HCT116 (cell line): Measurements from ENCODE around the gene RPL18. TPM values are rescaled to one million over a fixed set of nuclear protein-coding genes. Genes with fewer than 3 reads are reported as not detected.

ENCODE experiments used
- ATAC-seq: fragments of 200-7000 bp; cut with Tn5 transposase; 2 replicates; pipeline ENCODE4 v1.9.1; 2020; ENCODE audit warnings: mild to moderate bottlenecking, moderate library complexity
- BruUV-seq: library from RNA; stranded (reverse); fragments of 400-500 nt; replicated peaks from 2 replicates; lab custom pipeline; 2021; lab: Mats Ljungman, UMichigan
- CTCF ChIA-PET: fragments of 300-600 bp; sonication (Branson Sonifier 250); formaldehyde crosslinking; loops from one replicate; lab custom pipeline; 2021; ENCODE audit warnings: antibody characterized with exemption; lab: Charles Lee
- POLR2A ChIA-PET: fragments of 300-600, 350-600 bp; sonication (Branson Sonifier 250); formaldehyde crosslinking; loops from one replicate; lab custom pipeline; 2021; ENCODE audit warnings: antibody characterized with exemption; lab: Charles Lee
- RAD21 ChIA-PET, 2 experiments: fragments of 300-600 bp; sonication (Branson Sonifier 250); formaldehyde crosslinking; loops; one replicate each; lab custom pipeline; 2023; ENCODE audit warnings: low total read pairs in 2 of 2; ENCODE audit not compliant: uncharacterized antibody in 2 of 2, unreplicated experiment in 2 of 2, low non-redundant PET in 1 of 2; lab: Charles Lee
- DNase-seq: peaks from one replicate; pipeline ENCODE4 v3.0.0-alpha.2; 2010; ENCODE audit warnings: low read depth, low spot score
- H2AFZ ChIP-seq: fragments of 200-600 bp; shearing (Covaris generic), sonication (generic); 2 replicates; pipeline ENCODE4 v1.6.1; 2017; ENCODE audit warnings: low read depth, mixed run types, mixed read lengths, antibody characterized with exemption, low read length; ENCODE audit not compliant: poor library complexity, severe bottlenecking
- H3K27ac ChIP-seq: 2 replicates; pipeline ENCODE4 v1.5.1; 2012; ENCODE audit warnings: low read depth, low read length
- H3K27me3 ChIP-seq: fragments of 200-600 bp; sonication (generic); 2 replicates; pipeline ENCODE4 v1.6.1; 2016; ENCODE audit warnings: mixed run types, low read length, mixed read lengths; ENCODE audit not compliant: insufficient read depth
- H3K36me3 ChIP-seq, 2 experiments: fragments of 200-500 bp in 1 of 2; fragments of 200-600 bp in 1 of 2; sonication (Bioruptor generic) in 1 of 2; sonication (generic) in 1 of 2; 2 replicates each; pipeline versions ENCODE4 v1.5.1 to v1.6.1; 2014 to 2016; ENCODE audit warnings: low read length in 2 of 2, inconsistent platforms in 1 of 2, mixed read lengths in 1 of 2, mixed run types in 1 of 2; ENCODE audit not compliant: insufficient read depth in 2 of 2, control insufficient read depth in 1 of 2
- H3K4me1 ChIP-seq, 2 experiments: fragments of 200-600 bp in 1 of 2; sonication (generic) in 1 of 2; 2 replicates each; pipeline versions ENCODE4 v1.5.1 to v1.6.1; 2012 to 2017; ENCODE audit warnings: low read length in 2 of 2, inconsistent platforms in 1 of 2, mild to moderate bottlenecking in 1 of 2, mixed read lengths in 1 of 2, mixed run types in 1 of 2, moderate library complexity in 1 of 2; ENCODE audit not compliant: insufficient read depth in 2 of 2, control insufficient read depth in 1 of 2
- H3K4me2 ChIP-seq: fragments of 200-600 bp; sonication (generic); 2 replicates; pipeline ENCODE4 v1.6.1; 2017; ENCODE audit warnings: mixed run types, low read length, mixed read lengths
- H3K4me3 ChIP-seq, 2 experiments: fragments of 200-600 bp in 1 of 2; sonication (generic) in 1 of 2; replicated peaks in 1 of 2; 2 replicates each; pipeline ENCODE4 v1.5.1; 2011 to 2016; ENCODE audit warnings: low read length in 2 of 2, control low read depth in 1 of 2, low read depth in 1 of 2, mild to moderate bottlenecking in 1 of 2, mixed read lengths in 1 of 2, mixed run types in 1 of 2
- H3K79me2 ChIP-seq: fragments of 200-600 bp; sonication (generic); 2 replicates; pipeline ENCODE4 v1.6.1; 2017; ENCODE audit warnings: mild to moderate bottlenecking, mixed run types, low read length, moderate library complexity, mixed read lengths; ENCODE audit not compliant: insufficient read depth
- H3K9ac ChIP-seq: fragments of 200-600 bp; sonication (generic); 2 replicates; pipeline ENCODE4 v1.6.1; 2016; ENCODE audit warnings: low read length, mixed read lengths
- H3K9me2 ChIP-seq: fragments of 200-600 bp; sonication (generic), shearing (Covaris generic); 2 replicates; pipeline ENCODE4 v1.6.1; 2017; ENCODE audit warnings: mixed run types, mild to moderate bottlenecking, moderate library complexity; ENCODE audit not compliant: insufficient read depth
- H3K9me3 ChIP-seq, 2 experiments: fragments of 200-500 bp in 1 of 2; fragments of 200-600 bp in 1 of 2; sonication (Bioruptor generic) in 1 of 2; sonication (generic) in 1 of 2; 2 replicates each; pipeline ENCODE4 v1.6.1; 2014 to 2017; ENCODE audit warnings: low read length in 2 of 2, mixed read lengths in 2 of 2, inconsistent platforms in 1 of 2, low read depth in 1 of 2, mild to moderate bottlenecking in 1 of 2, mixed run types in 1 of 2, moderate library complexity in 1 of 2; ENCODE audit not compliant: control insufficient read depth in 1 of 2, insufficient read depth in 1 of 2
- H4K20me1 ChIP-seq: fragments of 200-600 bp; sonication (generic), shearing (Covaris generic); 2 replicates; pipeline ENCODE4 v1.6.1; 2017; ENCODE audit warnings: mixed run types, mild to moderate bottlenecking, moderate library complexity; ENCODE audit not compliant: insufficient read depth
- CEBPB ChIP-seq: IDR thresholded peaks from 2 replicates; pipeline ENCODE4 v1.6.1; 2012; ENCODE audit warnings: low read depth
- FOSL1 ChIP-seq: IDR thresholded peaks from 2 replicates; pipeline ENCODE4 v1.6.1; 2012; ENCODE audit warnings: low read depth
- POLR2A ChIP-seq: IDR thresholded peaks from 2 replicates; pipeline ENCODE4 v1.7.0; 2011; ENCODE audit warnings: borderline replicate concordance; ENCODE audit not compliant: insufficient read depth, insufficient read length; ENCODE audit errors: extremely low read depth
- POLR2AphosphoS5 ChIP-seq: IDR thresholded peaks from 2 replicates; pipeline ENCODE4 v1.6.1; 2011; ENCODE audit warnings: mild to moderate bottlenecking, low read depth, low read length, moderate library complexity
- REST ChIP-seq: IDR thresholded peaks from 2 replicates; pipeline ENCODE4 v1.6.1; 2012; ENCODE audit warnings: low read depth
- SP1 ChIP-seq: IDR thresholded peaks from 2 replicates; pipeline ENCODE4 v1.6.1; 2012; ENCODE audit warnings: low read depth
- TCF7L2 ChIP-seq: IDR thresholded peaks from 2 replicates; pipeline ENCODE4 v1.7.0; 2011; ENCODE audit warnings: borderline replicate concordance, inconsistent platforms; ENCODE audit not compliant: insufficient read depth, insufficient read length; ENCODE audit errors: extremely low read depth
- YY1 ChIP-seq: IDR thresholded peaks from 2 replicates; pipeline ENCODE4 v1.6.1; 2011; ENCODE audit warnings: low read length, low read depth, moderate library complexity, mild to moderate bottlenecking; ENCODE audit not compliant: insufficient replicate concordance; ENCODE audit errors: extremely low read depth
- ZFX ChIP-seq: fragments of 450-650 bp; IDR thresholded peaks from 2 replicates; pipeline ENCODE4 v1.6.1; 2017
- ZNF274 ChIP-seq: fragments of 200-500 bp; sonication (Bioruptor generic); IDR thresholded peaks from 2 replicates; pipeline ENCODE4 v1.6.1; 2014; ENCODE audit warnings: mild to moderate bottlenecking, low read depth, low read length, inconsistent platforms
- intact Hi-C: fragments of 100-400 bp; cut with micrococcal nuclease; formaldehyde crosslinking; loops from 2 replicates; pipeline ENCODE4 v1.10.0; 2022
- total RNA-seq: library from RNA; stranded (reverse); gene quantifications from one replicate; pipeline ENCODE4 v1.2.1, GENCODE V29; 2021; ENCODE audit not compliant: unreplicated experiment
- TF ChIP-seq, protein P1 (sequence below), 3 experiments: fragments of 200-600 bp in 1 of 3; sonication (generic) in 1 of 3; IDR thresholded peaks in 2 of 3; conservative IDR thresholded peaks in 1 of 3; 2 replicates each; pipeline ENCODE4 v1.5.1; 2012 to 2017; ENCODE audit warnings: low read depth in 2 of 3, low read length in 2 of 3, antibody characterized with exemption in 1 of 3, borderline replicate concordance in 1 of 3, control low read depth in 1 of 3, mild to moderate bottlenecking in 1 of 3, mixed read lengths in 1 of 3, mixed run types in 1 of 3, moderate library complexity in 1 of 3; ENCODE audit not compliant: insufficient read depth in 1 of 3

Gene RPL18
- total RNA-seq, 1 experiment from 2014 or later = 2,006 TPM

DNA sequence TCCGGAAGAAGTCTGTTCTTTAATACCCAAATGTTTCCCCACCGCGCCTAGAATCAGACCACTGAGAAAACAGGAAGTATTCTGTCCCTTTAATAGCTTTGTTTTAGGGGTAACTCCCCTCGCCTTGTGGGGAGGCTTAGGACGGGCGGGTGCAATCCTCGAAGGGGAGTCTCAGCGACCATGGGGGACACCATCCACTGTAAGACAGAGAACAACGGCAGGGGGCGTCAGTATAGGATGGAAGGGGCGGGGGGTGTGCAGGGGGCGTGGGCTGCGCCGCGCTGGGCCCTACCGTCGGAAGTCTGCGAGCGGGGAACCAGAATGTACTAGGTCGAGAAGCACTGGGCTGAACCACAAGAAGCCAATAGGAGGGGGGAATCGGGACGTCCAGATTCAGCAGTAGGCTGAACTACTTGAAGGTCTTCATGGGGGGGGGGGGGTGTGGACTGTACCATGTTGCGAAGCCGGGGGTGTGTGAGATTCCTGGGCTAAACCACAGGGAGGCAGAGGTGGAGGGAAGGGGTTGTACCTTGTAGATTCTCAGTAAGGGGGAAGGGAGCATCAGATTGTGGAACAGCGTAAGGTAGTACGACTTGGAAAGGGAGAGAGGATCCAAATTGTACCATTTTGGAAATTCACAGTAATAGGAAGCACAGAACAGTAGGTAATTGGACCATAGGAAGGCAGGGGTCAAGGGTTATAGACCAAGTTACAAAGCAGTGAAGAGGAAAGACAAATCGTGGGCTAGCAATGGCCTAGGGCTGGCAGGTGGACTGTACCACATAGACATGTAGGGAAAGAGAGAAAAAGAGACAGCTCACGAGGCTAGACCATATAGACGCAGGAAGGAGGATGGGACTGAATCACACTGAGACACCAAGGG, 19.2 kb upstream of the RPL18 start:
- intact Hi-C loops = no loop called here
- peak; percentile 98 for DNase-seq
- Histone ChIP-seq H3K79me2 (peaks cover 17% of the 10 kb centered on the region), H2AFZ (no peak overlapping the region), H3K4me3 (peak overlapping the region; percentile 57 to 83), H3K9me2 (no peaks in the 10 kb centered on the region), H3K36me3 (no peaks in the 10 kb centered on the region), H3K4me1 (peaks cover 22 to 61% of the 10 kb centered on the region in 2 experiments), H3K27me3 (no peaks in the 10 kb centered on the region), H3K9ac (peak overlapping the region; percentile 96), H3K9me3 (no peaks in the 10 kb centered on the region), H3K4me2 (peak overlapping the region; percentile 93), H3K27ac (peak overlapping the region; percentile 95), H4K20me1 (no peaks in the 10 kb centered on the region)
- no TSS peak for BruUV-seq
- RAD21 ChIA-PET = no interaction called here
- TF ChIP-seq REST (no peak), YY1 (no peak), POLR2AphosphoS5 (peak; percentile 72), FOSL1 (no peak), CEBPB (no peak), ZFX (no peak), SP1 (no peak), TCF7L2 (peak; percentile 79), POLR2A (peak; percentile 51), ZNF274 (no peak)
- TF ChIP-seq, protein P1, sequence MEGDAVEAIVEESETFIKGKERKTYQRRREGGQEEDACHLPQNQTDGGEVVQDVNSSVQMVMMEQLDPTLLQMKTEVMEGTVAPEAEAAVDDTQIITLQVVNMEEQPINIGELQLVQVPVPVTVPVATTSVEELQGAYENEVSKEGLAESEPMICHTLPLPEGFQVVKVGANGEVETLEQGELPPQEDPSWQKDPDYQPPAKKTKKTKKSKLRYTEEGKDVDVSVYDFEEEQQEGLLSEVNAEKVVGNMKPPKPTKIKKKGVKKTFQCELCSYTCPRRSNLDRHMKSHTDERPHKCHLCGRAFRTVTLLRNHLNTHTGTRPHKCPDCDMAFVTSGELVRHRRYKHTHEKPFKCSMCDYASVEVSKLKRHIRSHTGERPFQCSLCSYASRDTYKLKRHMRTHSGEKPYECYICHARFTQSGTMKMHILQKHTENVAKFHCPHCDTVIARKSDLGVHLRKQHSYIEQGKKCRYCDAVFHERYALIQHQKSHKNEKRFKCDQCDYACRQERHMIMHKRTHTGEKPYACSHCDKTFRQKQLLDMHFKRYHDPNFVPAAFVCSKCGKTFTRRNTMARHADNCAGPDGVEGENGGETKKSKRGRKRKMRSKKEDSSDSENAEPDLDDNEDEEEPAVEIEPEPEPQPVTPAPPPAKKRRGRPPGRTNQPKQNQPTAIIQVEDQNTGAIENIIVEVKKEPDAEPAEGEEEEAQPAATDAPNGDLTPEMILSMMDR (IDR thresholded peaks at IDR 0.05 in 2 of 3, conservative IDR thresholded peaks at IDR 0.05 in 1 of 3; ENCODE audit: borderline replicate concordance in 1 of 3, insufficient read depth in 1 of 3, low read depth in 2 of 3, low read length in 2 of 3) = peak in 2 of 3 experiments; percentile 16 to 25; a peak in 2 of 6 replicates
- POLR2A ChIA-PET = interaction anchor here (0.7 to 2.3 kb wide), 4 partner anchors 8 to 22 kb away, joined by 3 to 16 read pairs (median 8); partner anchors contain the start of genes CA11, RPL18 and SPHK2
- peak; percentile 52 for ATAC-seq
- CTCF ChIA-PET = interaction anchor here (0.6 kb wide), 1 partner anchor 8 kb away, joined by 5 read pairs; the partner anchor contains the start of gene CA11
